Activated CD8-positive, alpha-beta memory T cell treated with anti-CD3 and anti-CD28 coated beads, Interleukin-2, amount 50 U/mL, for 48 hours (primary cell): ENCODE measurements around the gene CSNK1E.

Experiments used
- DNase-seq: peaks from one replicate; pipeline ENCODE4 v3.0.0-alpha.2; 2020

CSNK1E gene

GRCh38 chr22:38247713-38248112 is 69.5 kb downstream of the CSNK1E start:
- DNase-seq = no peak

DNA sequence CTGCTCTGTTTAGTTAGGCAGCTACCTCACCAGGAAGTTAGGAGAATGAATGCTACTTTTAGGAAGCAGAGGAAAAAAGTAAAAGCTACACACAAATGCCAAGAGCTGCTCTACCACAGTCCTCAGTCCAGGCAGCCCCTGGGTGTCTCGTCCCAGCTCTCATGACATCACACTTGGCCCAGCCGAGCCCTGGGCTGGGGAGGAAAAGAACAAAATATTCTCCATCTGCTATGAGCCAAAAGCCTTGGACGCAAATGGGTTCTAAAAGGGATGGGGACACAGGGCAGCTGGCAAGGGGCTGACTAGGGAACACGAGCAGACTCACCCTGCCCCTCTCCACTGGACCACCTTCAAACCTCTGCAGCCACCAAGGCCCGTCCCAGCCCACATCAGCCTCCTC is 70.5 kb downstream of the CSNK1E start:
- DNase-seq = no peak

GRCh38 chr22:38246046-38246658 is 71.1 kb downstream of the CSNK1E start:
- no peak for DNase-seq

DNA sequence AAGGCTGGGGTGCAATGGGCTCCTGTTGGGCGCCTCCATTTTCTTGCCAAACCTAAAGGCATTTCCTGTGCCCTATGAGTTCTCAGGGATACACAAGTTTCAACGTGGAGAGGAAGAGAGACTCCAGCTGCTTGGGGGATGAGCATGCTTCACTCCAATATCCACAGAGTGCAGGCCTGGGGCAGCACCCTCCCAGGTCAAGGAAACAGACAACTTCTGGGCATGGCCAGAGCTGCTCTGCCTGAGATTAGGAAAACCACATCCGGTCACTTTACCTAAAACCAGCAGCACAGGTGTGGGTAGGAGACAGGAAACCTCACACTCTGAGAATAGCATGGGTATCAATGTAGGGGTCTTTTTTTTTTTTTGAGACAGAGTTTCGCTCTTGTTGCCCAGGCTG is 73.1 kb downstream of the CSNK1E start:
- no peak for DNase-seq

DNA sequence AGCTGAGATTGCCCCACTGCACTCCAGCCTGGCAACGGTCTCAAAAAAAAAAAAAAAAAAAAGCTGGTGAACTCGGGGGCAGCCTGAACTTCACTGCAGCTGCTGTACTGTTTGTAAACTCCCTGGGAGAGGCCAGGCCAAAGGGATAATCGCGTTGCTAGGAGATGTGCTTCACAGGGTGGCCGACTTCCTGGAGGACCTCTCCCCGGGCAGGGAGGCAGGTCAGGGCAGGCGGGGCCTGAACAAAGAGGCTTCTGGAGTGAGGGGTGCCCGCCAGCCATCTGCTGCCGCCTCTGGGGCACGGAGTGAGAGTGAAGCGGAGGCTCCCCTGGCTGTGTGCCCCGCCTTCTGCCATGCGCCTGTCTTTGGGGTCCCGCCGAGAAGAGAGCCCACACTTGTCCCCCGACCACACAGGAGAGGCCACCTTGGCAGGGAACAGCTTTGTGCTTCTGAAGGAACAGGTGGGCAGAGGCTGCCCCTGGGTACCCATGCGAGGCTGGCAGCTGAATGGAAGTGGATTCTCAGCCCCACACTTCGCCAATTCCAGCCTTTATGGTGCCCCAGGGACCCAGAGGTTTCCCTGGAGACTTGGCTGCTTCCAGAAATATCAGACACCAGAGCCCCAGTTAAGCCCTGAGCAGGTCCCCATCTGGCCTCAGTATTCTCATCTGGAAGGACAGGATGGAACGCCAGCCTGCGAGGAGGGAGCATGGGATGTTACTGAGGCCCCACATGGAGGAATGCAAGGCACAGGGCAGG is 74.0 kb downstream of the CSNK1E start:
- no peak for DNase-seq

GRCh38 chr22:38240734-38241252 is 76.4 kb downstream of the CSNK1E start:
- DNase-seq = no peak
